Measurements from ENCODE around the gene SLC2A13.
A peak's percentile ranks its signal among the peaks of the same experiment; 100 is the strongest.
"Not testable (repeated sequence)": the region's sequence is repeated elsewhere in the genome, so short reads cannot be mapped to it uniquely, and the experiment has no call there.

Gene SLC2A13

DNA sequence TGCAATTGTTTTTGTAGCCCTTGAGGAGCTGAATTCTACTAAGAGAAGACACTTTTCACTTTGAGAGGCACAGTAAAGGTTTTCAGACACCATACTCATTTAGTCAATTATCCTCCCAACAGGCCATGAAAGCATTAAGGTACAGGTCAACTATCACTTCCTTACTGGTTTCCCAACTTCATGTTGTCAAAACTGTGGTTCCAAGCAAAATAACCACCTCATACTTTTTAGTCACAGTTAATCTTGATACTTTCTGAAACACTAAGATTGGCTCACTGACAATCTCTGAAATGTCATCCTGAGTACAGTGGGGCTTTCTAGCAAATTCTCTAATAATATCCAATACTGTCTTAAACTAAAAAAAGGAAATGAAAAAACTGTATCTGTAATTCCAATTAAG, 71.7 kb downstream of the SLC2A13 start:
- FAIRE-seq, result no peak

DNA sequence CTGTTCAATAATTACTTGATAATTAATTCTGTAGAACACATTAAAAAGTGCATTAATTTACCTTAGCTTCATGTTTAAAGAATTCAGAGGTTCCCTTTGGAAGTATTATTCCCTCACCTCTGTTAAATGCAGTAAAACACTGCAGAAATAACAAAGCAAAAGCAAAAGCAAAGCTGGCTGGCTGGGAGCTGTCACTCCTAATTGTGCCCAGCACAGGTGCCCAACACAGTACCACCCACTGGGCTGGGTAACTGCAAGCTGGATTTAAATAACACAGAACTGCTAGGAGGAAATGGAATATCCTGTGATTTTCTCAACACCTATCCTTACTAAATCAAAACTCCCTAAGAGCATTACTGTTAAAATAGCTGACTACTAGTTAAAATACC, 72.6 kb downstream of the SLC2A13 start:
- FAIRE-seq, result peak; percentile 36

DNA sequence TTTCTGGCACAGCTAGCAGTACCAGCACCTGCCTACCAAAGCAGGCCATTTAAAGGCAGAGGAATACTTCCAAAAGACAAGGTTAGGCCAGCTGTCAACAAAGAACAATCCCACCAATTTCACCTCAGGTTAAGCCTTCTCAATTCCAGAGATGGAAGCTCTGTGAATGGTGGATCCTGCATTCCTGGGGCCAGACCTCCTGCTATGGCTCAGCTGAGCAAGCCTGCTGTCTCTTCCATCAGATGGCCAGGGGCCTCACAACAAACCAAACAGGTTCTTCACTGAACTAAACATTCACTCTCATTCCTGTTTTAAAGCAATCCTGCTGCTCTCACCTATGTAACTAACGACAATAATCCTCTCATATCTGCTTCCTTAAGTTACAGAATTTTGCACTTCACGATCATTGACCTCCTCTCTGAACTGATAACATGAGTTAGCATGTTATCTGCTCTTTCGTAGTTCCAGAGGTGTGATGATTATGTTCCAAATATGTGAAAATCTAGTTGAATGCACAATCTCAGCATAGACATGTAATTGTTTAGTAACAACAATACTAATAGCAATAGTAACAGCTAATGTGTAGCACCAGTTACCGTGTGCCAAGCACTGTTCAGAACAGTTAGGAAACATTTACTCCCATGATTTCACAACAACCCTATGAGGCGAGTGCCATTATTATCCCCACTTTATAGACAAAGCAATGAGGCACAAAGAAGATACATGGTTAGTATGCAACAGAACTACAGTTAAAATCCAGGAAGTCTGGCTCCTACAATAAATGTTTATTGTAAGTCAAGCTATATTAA, 73.2 kb downstream of the SLC2A13 start:
- FAIRE-seq, result peak; percentile 72

DNA sequence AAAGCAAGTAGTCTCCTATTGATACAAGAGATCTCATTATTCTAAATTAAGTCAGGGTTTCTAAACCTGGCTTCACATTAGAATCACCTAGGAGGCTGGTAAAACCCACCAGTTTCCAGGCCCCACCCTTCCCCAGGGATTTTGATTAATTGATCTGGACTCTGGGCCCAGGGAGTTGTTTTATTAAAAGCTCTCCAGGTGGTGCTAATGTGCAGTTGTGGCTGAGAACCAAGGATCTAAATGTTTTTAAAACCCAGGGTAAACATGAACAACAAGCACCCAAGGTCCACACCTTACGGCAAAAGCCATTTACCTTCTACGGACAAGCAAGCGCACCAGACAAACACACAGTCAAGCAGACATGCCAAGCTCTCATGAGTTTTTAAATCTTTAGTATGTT, 73.9 kb downstream of the SLC2A13 start:
- peak; percentile 93 for FAIRE-seq

DNA sequence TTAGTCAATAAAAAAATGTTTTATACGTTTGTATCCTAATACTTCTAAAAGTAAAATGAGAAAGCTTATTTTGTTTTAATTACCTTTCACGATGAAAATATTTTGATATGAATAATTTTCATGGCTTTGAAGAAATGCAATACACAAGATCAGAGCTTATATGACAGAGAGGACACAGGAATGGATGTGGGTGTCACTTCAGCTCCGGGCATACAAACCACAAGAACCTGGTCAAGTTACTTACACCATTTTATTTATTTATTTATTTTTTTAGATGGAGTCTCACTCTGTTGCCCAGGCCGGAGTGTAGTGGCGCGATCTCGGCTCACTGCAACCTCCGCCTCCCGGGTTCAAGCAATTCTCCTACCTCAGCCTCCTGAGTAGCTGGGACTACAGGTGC, 74.9 kb downstream of the SLC2A13 start:
- FAIRE-seq, result not testable (repeated sequence)

DNA sequence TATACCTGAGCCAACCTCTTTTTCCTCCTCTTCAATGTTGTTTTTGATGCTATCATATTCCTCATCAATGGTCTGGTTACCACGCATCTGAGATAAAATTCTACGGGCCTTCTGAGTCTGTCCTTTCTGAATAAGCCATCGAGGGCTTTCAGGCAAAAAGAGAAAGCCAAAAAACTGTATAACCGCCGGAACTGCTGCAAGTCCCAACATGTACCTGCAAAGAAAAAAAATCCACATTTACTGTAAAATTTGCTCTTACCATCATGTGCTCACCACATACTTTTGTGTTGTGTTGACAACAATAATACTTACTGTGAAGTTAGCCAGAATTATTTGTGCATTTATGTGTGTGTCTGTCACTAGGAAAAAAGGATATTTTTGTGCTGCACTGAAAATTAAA, 77.6 kb downstream of the SLC2A13 start:
- FAIRE-seq, result no peak

DNA sequence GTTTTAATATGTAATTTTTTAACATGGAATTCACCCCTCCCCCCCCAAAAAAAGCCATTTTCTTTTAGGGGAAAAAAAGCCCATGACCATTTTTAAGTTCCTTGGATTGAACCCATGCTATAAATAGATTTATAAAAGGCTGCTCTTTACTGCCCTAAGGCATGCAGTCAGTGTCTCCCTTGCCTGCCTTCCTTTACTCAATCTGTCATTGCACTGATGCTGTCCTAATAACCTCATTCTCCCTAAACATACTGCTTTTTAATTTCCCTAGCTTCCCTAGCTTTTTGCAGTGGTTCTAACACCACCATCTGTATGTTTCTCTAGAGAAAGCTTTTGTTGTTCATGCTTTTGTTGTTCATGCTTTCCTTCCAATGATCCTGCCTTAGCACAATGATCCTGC, 83.0 kb downstream of the SLC2A13 start:
- no peak for FAIRE-seq

DNA sequence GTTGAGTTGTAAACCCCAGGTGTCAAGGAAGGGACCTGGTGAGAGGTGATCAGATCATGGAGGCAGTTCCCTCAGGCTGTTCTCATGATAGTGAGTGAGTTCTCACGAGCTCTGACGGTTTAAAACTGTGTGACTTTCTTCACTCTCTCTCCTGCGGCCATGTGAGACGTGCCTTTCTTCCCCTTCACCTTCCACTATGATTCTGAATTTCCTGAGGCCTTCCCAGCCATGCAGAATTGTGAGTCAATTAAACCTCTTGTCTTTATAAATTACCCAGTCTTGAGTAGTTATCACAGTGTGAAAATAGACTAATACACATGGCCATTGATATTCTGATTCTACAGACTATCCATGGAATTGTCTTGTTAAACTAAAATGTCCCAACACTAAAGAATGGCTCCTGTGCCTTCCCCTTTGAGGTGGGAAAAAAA, 85.6 kb downstream of the SLC2A13 start:
- no peak for FAIRE-seq

DNA sequence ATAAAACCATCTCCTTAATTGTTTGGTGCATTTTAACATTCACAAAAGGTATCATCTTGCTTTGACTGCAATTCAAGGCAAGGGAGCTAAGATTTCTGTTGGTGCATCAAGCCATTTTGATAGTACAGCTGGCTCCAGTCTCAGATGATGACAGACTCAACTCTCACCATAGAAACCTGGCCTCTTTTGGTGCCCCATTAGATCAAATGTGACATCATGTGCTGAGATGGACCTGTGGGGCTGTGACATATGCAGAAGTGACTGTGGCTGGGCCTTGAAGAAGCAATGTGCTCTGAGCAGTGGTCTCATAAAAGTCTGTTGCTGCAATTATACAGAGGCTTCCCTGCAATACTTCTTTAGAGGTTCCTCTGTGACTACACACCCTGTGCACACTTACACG, 88.4 kb downstream of the SLC2A13 start:
- no peak for FAIRE-seq

DNA sequence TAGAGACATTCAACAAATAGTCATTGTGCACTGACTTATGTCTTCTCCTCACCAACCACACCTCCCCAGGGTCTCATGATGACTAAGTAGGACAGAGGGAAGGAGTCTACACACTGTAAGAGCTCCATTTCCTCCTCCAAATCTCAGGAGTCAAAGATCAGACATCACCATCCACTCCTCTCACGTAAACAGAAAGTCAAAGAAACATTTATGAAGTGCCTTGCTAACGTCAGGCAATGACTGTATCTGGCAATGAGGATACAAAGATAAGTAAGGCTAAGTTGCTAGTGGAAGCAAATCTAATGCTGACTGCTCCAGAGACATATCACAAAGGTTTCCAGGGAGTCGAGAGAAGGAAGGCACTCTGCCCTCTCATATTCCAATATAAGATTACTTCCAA, 88.9 kb downstream of the SLC2A13 start:
- no peak for FAIRE-seq

DNA sequence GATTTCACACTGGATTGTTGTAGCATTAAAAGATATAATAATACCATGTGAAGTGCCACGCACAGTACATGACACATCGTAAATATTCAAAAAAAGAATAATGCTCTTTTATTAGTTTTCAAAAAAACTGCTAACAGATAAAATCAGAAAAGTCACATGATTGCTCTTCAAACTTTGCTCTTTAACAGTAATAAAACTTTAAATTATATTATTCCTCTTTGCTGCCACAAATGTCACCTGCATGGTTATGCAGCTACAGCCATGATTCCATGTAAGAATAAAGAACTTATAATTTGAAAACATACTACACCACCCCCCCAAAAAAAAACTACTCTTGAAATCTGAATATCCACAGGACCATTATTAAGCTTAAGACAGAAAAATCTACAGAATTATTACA, 90.0 kb downstream of the SLC2A13 start:
- FAIRE-seq, result peak; percentile 66

DNA sequence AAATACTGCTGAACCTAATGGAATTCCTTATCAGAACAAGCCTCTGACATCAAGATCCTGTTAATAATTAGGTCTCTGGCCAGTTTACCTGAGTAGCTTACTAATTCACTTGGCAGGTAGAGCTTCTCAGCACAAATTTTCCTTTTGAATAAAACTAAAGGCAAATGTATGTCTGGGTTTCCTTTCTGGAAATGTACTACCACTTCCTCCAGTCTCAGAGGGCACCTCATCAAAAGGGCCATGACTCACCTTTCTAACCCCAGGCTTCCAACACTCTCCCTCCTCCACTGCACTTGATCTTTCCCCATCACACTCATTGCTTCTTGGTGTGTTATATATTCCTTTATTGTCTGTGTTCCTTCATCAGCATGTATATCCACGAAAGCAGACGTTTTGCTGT, 90.5 kb downstream of the SLC2A13 start:
- FAIRE-seq, result no peak

DNA sequence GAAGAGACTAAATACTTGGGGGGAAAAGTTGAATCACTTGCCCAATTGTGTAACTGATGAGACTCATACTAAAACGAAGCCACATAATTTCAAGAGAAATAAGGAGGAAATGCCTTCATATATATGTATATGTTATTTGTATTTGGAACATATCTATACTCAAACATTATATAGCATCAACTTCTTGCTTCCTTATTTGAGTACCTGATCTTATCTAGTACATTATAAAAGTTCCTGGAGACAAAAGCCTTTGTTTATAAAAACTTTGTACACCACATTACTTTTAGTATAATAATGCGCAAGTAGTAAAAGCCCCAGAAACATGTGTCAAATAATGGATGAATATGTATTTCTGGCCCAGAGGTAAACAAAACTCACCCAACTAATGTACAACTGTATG, 92.0 kb downstream of the SLC2A13 start:
- FAIRE-seq, result peak; percentile 53

DNA sequence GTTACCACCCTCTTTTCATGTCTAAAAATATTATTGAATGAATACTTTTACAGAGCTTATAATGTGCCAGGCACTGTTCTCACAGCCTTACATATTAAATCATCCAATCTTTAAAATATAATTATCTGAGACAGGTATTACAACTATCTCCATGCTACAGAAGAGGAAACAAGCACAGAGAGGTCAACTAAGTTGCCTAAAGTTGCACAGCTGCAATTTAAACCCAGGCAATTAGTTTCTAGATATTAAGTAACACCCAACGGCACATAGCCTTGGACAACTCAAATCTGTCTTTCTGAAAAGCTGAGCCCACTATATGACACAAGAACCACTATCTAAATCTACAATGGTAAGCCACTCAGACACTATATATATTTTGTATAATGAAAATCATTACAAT, 92.6 kb downstream of the SLC2A13 start:
- no peak for FAIRE-seq

DNA sequence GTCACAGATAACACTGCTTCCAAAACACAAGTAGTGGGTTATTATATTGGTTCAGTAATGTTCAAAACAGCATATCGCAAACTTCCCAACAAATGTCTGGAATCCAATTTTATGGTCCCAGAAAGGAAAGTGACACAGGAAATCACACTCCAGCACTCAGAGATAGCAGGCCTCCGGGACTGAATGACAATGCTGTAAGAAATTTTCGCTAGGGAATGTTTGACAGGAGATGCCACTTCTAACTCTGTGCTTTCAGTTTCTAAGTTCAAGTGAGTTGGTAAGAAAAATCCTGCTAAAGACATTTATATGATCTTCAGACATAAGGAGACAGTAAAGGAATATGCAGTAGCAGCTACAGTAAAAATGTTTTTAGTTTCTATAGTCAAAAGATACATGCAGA, 93.2 kb downstream of the SLC2A13 start:
- FAIRE-seq, result peak; percentile 62

DNA sequence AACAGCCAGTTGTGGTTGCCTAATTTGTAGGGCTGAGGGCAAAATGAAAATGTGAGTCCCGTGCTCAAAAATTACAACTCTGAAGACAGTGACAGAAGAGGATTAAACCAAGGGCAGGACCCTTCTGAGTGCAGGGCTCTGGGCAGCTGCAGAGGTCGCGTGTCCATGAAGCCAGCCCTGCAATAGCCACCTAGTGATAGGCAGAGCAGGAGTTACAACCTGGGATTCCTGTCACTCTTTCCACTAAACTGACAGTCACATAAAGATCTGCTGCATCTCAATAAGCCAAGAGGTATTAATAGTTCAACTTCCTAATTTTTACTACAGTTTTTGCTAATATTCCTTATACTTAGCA, 94.1 kb downstream of the SLC2A13 start:
- FAIRE-seq, result no peak

DNA sequence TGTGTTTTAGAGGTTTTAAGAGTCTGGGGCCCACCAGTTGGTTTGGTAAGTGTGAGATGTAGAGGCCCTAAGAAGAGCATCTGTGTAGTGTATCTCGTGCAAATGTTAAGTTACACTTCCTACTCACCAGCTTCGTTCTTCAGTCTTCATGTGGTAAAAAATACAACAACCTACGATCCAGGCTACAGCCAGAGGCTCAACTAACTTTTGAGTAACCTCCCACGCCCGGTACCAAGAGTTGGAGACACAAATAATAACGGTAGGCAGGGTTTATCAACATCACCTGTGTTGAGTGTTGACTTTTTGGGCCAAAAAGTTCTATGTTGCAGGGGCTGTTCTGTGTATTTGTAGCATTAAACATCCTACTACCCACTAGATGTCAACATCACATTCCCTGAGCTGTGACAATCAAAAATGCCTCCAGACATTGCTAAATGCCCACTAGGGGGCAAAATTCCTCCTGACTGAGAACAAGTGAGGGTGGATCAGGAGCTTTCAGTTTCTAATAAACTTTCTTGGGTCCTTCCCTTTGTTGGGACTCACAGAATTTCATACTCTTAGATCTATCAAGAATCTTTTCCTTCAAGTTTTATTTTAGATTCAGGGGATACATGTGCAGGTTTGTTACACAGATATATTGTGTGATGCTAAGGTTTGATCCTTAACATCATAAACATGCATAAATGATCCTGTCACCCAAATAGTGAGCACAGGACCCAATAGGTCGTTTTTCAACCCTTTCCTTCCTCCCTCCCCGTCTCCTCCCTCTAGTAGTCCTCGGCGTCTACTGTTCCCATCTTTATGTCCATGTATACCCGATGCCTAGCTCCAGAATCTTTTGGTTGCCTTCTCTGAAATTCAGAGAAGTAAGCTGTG, 94.7 kb downstream of the SLC2A13 start:
- FAIRE-seq, result peak; percentile 93

DNA sequence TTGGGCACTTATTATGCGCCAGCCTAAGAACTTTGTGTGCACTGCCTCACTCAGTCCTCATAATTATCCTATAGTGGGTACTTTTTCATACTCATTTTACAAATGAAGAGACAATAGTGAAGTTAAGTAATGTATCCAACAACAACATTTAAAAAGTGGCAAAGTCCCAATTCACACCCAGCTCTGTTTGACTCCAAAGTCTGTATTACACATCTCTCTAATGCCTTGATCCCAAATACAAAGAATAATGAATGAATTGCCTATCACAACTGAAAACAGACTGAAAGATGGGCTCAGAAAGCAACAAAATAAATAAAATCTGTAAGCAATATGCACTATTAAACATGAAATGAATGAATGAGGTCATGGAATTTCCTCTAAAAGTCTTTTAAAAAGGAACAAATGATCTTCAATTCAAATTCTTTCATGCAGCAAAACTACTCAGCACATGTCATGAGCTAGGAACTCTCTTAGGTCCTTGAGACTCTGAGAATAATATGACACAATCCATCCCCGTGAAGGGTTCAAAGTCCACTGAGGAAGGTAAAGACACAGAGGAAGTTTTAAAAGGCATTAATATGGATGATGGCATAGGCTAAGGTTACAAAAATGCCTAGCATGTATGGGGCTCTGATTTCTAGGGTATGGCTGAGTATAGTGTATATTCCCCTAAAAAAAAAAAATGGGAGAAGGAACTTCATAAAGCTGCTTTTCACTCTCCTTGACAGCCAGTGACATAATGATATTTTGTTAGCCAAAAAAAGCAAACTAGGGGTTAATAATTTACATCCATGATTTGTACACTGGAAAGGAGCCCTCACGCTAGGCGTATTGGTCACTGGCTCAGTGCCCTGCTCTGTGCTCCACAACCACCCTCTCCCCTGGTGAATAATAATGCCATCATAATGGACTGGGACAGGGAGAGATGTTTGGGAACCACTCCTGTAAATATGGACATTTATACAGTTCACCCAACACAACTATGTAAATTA, 103.4 kb downstream of the SLC2A13 start:
- no peak for FAIRE-seq

DNA sequence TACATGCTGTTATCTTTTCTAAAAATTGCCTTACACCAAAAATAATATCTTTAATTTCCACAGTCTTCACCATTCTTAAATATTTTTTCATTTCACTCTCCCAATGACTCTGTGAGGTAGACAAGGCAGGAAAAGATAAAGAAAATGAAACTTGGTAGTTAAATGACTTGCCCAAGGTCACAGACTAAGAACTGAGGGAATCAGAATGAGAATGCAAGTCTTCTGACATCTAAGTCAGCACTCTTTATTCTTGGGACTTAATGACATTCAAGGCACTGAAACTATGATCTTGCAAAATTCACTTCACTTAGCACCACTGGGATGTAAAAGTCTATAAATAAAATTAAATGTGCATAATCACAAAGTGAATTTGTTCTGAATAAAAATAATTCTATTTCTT, 104.5 kb downstream of the SLC2A13 start:
- FAIRE-seq, result no peak

DNA sequence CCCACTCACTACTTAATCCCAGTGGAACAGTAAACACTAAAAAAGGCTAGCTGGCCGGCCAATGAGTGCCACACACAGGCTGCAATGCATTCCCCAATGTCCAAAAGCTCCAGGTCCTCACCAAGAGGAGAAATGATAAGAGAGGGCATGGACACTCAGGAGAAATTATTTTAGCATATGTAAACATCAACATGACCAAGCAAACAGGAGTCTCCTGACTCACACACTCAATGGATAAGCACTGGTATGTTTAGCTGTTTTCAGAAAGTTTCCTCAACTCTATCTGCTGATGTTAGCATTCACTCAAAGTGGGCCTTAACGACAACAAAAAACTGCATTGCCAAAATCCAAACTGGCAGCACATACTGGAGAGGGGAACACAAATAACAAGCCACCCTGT, 105.0 kb downstream of the SLC2A13 start:
- no peak for FAIRE-seq

DNA sequence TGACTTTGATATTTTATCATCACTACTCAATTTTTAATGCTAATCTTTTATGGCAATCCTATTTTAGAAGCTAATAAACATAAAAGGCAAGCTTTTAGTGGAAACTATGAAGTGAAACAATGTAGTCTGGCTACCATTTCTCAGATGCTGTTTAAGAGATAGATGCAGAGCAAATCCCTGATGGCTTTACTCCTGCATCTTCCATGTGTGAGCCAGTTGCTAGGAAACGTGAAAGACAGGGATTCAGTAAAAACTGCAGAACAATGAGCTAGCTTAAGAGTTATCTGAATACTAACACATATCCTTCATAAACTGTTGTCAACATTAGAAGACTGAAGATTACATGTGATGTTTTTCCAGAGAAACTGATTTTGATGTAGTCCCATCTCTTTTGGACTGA, 112.6 kb downstream of the SLC2A13 start:
- no peak for FAIRE-seq

DNA sequence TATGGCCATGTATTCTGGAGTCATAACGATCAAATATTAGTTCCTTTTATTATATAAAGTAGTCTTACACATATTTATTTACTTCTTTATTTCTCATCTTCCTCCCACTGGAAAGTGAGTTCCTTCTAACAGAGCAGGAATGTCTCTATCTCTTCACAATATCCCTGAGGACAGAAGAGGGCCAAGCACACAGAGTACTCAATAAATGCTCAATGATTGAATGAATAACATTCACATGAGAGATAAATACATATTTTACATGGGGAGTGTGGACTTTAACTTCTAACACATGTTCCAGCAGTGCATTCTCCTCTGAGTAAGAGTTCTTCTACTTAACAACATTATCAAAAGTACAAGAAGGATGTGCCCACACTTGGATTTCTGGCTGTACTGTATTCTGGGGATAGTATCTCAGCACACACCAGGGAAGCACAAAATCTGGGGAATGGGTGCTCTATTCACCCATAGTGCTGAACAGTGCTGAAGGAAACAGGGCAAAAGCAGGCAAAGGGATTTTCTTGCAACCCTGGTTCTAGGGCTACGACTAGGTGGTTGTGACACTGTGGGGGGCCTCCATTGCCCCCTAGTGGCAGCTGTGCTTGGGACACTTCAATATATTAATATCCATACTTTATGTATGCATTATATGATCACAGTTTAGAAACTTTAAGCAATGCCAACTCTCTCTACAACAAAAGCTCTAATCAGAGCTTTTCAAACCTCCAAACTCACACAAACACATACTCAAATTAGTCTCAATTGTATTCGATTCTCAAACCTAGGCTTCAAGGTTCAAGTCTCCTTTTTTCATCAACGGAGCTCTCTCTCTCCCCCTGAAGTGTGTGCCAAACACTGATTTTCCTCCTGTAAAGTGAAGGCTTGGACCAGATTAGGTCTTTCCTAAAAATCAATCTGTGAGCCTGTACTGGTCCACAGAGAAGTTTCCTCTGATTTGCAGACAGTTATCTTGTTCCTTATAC, 115.5 kb downstream of the SLC2A13 start:
- no peak for FAIRE-seq

All from islet of Langerhans (tissue), 1 donor.